ENCODE results near the gene RAD51B.

Gene RAD51B

GRCh38 chr14:68343534-68344118 is 524.0 kb downstream of the RAD51B start:
- TF ChIP-seq CTCF (IDR thresholded peaks at IDR 0.05; ENCODE audit: insufficient read depth, low read length, poor library complexity, severe bottlenecking), result no peak
- Histone ChIP-seq H3K4me3 (replicated peaks; ENCODE audit: low read depth, low read length) (no peak overlapping the region), H3K36me3 (ENCODE audit: control insufficient read depth, insufficient read depth, low read length) (no peaks in the 10 kb centered on the region), H3K27me3 (replicated peaks; ENCODE audit: control insufficient read depth, insufficient read depth, low read length) (no peaks in the 10 kb centered on the region)
- DNase-seq (ENCODE audit: extremely low read depth, insufficient read length), result no peak

- H3K36me3 ChIP-seq (ENCODE audit: control insufficient read depth, insufficient read depth, low read length), result no peaks in the 10 kb centered on the region
- no peak for DNase-seq (ENCODE audit: extremely low read depth, insufficient read length)
- TF ChIP-seq CTCF (IDR thresholded peaks at IDR 0.05; ENCODE audit: insufficient read depth, low read length, poor library complexity, severe bottlenecking), result no peak
Observed at GRCh38 chr14:68345738-68346137, 526.2 kb downstream of the RAD51B start.

GRCh38 chr14:68346556-68347343 is 527.2 kb downstream of the RAD51B start:
- H3K4me3 ChIP-seq (replicated peaks; ENCODE audit: low read depth, low read length), result no peak overlapping the region
- no peak for TF ChIP-seq CTCF (IDR thresholded peaks at IDR 0.05; ENCODE audit: insufficient read depth, low read length, poor library complexity, severe bottlenecking)
- no peaks in the 10 kb centered on the region for H3K27me3 ChIP-seq (replicated peaks; ENCODE audit: control insufficient read depth, insufficient read depth, low read length)
- no peak for DNase-seq (ENCODE audit: extremely low read depth, insufficient read length)
- no peaks in the 10 kb centered on the region for H3K36me3 ChIP-seq (ENCODE audit: control insufficient read depth, insufficient read depth, low read length)

More at GRCh38 chr14:68345738-68346137, 526.2 kb downstream of the RAD51B start:
- no peaks in the 10 kb centered on the region for H3K27me3 ChIP-seq (replicated peaks; ENCODE audit: control insufficient read depth, insufficient read depth, low read length)
- no peak overlapping the region for H3K4me3 ChIP-seq (replicated peaks; ENCODE audit: low read depth, low read length)

- H3K27me3 ChIP-seq (replicated peaks; ENCODE audit: control insufficient read depth, insufficient read depth, low read length), result no peaks in the 10 kb centered on the region
- no peak for TF ChIP-seq CTCF (IDR thresholded peaks at IDR 0.05; ENCODE audit: insufficient read depth, low read length, poor library complexity, severe bottlenecking)
- no peaks in the 10 kb centered on the region for H3K36me3 ChIP-seq (ENCODE audit: control insufficient read depth, insufficient read depth, low read length)
- H3K4me3 ChIP-seq (replicated peaks; ENCODE audit: low read depth, low read length), result no peak overlapping the region
- no peak for DNase-seq (ENCODE audit: extremely low read depth, insufficient read length)
Observed at GRCh38 chr14:68349900-68350629, 530.5 kb downstream of the RAD51B start.

GRCh38 chr14:68355415-68355814 is 535.8 kb downstream of the RAD51B start:
- TF ChIP-seq CTCF (IDR thresholded peaks at IDR 0.05; ENCODE audit: insufficient read depth, low read length, poor library complexity, severe bottlenecking), result no peak
- H3K27me3 ChIP-seq (replicated peaks; ENCODE audit: control insufficient read depth, insufficient read depth, low read length), result no peaks in the 10 kb centered on the region
- DNase-seq (ENCODE audit: extremely low read depth, insufficient read length), result no peak
- no peak overlapping the region for H3K4me3 ChIP-seq (replicated peaks; ENCODE audit: low read depth, low read length)
- no peaks in the 10 kb centered on the region for H3K36me3 ChIP-seq (ENCODE audit: control insufficient read depth, insufficient read depth, low read length)
